HG03095 (cell line): Measurements from ENCODE around the gene SURF1.
"Not testable (repeated sequence)": the region's sequence is repeated elsewhere in the genome, so short reads cannot be mapped to it uniquely, and the experiment has no call there.

Source experiments
- ATAC-seq: cut with Tn5 transposase; IDR thresholded peaks from one replicate; pipeline ENCODE4 v1.9.1; 2021; ENCODE audit warnings: moderate library complexity; ENCODE audit not compliant: unreplicated experiment

SURF1 gene

DNA sequence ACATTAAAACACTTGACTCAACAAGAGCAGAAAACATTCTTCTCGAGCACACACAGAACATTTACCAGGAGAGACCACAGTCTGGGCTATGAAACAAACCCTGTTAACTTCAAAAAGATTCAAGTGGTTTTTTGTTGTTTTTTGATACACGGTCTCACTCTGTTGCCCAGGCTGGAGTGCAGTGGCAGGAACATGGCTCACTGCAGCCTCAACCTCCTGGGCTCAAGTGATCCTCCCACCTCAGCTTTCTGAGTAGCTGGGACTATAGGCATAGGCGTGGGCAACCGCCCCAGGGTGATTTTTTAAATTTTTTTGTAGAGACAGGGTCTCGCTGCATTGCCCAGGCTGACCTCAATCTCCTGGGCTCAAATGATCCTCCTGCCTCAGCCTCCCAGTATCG is 29.3 kb downstream of the SURF1 start:
- not testable (repeated sequence) for ATAC-seq

DNA sequence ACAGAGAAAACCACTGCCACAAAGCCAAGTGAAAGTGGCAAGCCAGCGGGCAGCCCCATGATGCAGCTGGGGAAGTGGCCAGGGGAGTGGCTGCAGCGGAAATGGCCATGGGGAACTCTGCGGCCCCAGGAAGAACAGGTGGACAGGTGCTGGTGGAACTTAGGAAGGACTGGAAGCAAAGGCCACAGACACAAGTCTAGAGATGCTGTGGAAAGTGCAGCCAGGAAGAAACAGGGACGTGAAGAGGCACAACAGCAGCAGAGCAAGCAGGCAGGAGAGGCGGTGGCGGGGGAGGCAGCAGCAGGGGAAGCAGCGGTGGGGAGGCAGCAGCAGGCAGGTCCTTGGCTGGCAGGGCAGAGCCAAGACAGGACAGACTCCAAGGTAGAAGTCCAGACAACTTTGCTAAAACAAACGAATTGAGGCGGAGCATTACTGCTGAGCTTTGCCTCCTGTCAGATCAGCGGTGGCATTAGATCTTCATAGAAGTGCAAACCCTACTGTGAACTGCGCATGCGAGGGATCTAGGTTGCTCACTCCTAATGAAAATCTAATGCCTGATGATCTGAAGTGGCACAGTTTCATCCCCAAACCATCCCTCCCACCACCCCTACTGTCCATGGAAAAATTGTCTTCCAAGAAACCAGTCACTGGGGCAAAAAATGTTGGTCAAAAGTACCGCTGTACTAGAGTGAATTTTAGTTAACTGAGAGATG is 32.1 kb downstream of the SURF1 start:
- no peak for ATAC-seq

DNA sequence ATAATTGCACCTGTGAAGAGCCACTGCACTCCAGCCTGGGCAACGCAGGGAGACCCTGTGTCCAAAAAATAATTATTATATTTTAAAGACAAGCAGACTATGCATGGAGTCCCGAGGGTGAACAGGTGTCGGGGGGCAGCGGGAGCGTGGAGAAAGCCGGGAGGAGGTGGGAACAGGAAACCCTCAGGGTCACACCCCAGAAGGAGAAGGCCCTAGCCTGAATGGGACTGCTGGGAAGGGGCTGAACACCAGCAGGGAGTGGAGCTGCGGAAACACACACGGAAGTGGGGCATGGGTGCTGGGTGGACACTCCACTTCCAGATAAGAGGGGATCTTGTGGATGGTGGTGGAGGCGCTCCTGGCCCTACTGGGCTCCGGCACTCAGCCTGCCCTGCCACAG is 33.1 kb downstream of the SURF1 start:
- no peak for ATAC-seq

DNA sequence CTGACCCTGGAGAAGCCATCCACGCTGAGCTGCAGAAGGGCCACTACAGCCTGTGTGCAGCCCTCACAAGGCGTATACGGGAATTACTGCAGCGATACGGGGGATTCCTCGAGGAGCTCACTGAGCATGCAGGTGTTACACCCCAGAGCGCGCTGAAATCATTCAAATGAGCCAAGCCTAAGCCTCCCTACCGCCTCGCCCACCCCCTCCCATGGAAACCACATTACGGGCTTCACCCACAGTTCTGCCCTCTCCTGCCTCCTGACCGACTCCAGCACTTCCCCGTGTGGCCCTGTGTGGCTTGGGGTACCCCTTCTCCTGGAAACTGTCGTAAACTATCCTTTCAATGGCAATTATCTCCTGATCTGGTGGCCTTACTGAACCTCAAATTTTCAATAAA is 33.6 kb downstream of the SURF1 start:
- no peak for ATAC-seq

DNA sequence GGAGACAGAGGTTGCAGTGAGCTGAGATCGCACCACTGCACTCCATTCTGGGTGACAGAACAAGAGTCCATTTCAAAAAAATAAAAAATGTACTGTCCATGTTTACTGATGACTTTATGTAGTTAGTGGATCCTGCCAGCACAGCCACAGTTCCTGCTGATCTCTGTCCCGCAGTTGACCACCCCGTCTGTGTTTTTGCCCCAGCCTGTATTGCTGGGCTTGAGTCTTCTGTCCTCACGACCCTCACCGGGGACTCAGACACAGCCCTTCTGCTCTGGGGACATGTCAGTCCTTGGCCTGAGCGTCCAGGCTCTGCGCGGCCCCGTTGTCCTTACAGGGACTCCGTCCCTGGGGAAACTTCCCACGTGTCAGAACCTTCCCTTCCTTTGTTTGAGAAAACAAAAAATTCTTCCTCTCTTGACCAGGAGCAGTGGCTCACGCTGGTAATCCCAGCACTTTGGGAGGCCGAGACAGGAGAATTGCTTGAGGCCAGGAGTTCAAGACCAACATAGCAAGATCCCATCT is 34.8 kb downstream of the SURF1 start:
- ATAC-seq: no peak

DNA sequence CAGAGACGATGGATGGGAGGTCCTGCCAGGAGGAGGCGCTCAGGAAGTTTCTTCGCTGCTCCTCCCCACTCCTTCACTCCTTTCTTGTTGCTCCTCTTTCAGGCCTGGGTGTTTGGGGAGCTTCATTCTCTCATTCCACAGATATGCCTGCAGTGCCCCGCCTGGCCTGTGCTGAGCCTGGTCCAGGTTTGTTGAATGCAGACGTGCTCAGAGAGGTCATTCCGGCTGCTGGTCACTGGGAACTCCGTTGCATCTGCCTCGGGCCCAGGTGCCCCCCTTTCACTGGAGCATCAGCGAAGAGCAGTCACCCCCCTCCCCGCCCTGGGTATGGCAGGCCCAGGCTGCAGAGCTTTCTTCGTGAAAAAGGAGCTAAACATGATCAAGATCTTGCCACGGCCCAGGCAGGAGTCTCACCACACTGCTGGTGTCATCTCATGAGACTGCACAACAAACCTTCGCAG is 35.8 kb downstream of the SURF1 start:
- ATAC-seq: no peak

DNA sequence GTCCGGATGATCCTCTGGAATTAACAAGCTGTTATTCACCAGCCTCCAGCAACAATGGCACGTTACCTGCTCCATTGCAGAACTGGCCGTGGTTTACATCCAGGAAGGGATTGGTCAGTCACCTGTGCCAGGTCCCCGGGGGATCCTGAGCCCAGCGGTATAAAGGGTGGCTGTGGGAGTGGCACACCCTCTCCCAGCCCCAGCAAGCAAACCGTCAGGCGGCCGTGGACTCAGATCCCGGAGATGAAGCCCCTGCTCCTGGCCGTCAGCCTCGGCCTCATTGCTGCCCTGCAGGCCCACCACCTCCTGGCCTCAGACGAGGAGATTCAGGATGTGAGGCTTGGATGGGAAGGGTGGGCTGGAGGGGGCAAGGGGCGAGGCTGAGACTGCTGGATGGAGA is 38.7 kb downstream of the SURF1 start:
- ATAC-seq: not testable (repeated sequence)

DNA sequence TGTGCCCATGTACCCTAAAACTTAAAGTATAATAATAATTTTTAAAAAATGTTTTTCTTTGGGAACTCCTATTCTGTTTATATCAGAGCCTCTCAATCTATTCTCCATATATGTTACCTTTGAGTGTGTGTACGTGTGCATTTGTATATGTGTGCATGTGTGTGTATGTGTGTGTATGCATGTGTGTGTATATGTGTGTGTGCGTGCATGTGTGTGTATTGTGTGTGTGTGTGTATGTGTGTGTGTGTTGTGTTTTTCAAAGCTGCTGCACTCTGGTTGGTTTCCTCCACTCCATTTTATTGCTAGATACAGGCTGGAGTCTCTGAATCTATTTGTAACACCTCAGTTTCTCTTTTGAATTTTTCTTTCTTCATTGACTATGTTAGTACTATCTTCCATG is 40.3 kb downstream of the SURF1 start:
- ATAC-seq: no peak

DNA sequence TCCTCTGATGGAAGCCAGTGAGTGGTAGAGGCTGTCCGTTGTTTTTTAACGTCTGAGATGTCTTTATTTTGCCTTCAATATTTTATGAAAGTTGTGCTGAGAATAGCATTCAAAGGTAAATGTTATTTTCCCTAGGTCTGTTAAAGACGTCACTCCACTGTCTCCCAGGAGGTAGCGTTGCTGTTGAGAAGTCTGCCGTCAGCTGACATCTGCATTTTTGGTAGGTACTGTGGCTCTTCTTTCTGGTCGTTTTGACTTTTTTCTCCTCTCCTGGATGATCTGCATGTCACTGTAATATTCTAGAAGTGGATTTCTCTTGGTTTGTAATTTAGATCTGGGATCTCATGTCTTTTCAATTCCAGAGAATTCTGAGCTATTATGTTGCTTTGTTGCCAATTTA is 46.7 kb downstream of the SURF1 start:
- ATAC-seq: no peak

DNA sequence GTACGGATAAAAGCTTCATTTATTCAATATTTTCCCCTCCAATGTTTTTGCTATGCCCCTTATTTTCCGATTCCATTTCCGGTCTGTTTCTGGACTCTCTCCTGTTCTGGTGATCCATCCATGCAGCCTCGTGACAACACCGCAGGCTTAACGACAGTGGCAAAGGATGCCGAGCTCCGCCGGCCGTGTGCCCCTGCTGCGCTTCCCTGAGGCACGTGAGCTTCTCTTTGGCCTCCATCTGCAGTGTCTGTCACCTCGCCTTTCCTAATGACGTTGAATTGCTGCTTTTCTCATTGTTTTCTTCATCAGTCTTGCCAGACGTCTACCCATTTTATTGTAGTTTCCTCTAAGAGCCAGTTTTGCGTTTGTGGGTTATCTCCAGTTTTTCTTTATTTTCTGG is 49.0 kb downstream of the SURF1 start:
- ATAC-seq: no peak

DNA sequence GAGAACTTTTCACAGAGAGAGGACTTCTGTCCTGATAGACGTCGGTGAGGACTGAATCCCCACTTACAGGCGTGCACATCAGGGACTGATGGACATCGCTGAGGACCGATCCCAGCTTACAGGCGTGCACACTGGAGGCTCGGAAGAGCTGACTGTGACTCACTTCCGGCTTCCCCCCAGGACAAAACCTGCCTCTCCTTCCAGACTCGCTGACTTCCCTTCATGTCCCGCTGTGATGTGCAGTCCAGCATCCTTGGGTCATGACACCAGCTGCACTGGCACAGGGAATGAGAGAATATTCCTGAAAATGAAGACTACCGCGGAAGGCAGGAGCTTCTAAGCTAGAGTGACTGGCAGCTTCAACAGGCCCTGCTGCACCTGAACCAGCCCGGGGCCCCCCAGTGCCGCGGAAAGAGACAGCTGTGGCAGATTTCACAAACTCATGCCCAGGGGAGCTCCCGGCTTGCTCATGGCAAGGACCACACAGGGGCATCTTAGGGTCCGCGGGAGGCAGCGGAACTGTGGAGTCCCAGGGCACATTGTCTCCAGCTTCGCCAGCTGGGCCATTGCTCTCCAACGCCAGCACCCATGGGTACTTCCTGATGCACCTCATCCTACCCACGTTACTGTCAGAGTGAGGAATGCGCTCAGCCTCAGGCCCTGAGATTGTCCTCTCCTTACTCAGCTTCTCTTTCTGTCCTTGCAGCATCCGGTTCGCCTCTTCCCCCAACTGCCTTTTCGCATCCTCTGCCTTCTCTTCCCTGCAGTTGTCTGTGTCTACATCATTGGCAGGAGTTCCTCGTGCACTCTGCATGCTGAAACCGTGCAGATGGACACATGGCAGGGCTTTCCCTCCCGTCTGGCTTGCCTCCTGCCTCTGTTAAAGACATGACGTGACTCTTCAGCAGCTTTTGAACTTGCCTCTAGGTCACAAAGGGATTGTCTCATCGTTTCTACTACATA is 49.8 kb downstream of the SURF1 start:
- no peak for ATAC-seq

DNA sequence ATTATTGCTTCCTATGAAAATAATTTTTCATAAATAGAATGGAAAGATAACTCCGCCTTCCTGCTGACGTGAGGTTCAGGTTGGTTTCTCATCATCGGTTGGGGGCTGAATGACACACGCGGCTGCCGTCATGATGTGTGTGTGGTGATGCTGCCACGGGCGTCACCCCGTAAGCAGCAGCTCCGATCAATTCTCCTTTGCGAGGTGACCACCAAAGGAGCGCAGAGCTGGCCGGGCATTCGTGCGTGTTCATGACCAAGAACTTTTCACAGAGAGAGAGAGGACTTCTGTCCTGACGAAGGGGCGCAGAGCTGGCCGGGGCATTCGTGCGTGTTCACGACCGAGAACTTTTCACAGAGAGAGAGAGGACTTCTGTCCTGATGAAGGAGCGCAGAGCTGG is 50.6 kb downstream of the SURF1 start:
- no peak for ATAC-seq

DNA sequence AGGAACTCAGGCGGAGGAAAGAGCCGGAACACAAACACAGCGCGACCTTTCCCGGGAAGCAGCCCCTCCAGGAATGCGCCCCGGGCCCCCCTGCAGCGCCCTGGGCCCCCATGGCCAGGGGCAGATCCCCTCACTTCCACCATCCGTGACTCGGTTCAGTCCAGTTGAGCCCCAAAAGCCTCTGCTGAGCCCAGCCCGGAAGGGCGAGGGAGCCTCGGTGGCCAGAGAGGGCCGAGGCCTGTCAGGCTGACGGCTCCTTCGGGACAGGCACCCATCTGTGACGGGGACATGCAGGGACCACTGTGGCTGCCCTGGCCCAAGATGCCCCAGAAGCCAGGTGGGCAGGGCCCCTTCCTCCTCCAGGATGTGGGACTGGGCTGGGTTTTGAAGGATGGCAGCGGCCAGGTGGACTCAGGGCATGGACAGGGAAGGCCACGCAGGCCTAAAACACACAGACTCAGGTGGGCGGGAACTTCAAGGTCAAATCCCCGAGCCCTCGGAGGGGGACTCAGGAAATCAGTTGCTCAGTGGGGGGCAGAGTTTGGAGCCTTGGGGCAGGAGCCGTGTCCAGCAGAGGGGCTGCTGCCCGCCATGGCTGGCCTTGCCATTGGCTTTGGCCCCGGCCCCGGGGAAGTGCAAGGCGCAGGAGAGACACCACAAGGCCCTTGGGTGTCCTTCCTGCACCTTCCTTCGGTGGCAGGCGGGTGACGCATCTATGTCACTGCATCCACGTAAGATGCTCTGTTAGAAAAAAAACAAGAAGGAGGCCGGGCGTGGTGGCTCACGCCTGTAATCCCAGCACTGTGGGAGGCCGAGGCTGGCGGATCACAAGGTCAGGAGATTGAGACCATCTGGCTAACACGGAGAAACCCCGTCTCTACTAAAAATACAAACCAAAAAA is 51.6 kb downstream of the SURF1 start:
- no peak for ATAC-seq

DNA sequence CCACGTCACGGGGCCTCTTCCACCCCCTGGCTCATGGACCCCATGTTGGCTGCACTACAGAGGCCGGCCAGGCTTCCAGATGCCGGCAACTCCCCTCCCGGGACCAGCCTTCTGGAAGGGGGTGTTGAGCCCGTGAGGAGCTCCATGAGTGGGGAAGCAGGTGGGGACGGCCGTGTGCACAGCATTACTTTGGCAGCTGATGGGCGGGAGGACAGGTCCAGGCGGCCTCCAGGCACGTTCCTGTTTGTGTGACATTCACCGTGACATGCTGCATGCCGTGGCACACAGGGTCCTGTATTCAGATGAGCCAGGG is 52.2 kb downstream of the SURF1 start:
- ATAC-seq: no peak

DNA sequence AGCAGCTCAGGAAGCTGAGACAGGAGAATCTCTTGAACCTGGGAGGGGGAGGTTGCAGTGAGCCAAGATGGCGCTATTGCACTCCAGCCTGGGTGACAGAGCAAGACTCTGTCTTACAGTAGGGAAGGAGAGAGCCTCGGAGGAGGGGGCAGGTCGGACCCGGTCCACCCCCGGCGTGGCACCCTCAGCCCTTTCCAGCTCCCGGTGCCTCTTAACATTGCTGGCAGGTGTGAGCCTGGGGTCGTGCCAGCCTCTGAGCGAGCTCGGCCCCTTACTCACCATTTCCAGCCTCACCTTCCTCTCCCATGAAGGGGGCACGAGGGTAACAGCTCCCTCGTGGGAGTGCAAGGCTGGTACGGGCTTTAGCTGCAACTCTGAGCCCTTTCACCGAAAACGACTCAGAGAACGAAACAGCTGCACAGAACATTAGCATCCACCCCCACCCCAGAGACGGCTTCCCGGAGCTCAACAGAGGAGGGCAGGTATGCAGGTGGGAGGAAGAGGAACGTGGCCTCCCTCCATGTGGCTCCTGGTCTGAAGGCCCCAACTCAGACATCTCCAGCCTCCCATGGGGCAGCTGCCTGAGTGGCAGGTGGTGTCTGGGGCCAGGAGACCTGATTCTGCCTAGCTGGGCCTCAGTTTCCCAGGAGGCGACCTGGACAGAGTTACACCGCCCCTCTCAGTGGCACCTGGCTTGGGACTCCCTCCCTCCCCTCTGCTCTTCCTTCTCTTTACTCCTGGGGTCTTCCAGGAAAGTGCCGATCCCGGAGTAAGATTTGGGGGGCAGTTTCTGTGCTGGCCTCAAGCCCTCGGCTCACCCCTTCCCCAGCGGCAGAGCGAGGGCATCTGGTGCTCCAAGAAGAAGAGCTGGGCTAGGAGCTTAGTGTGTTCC is 52.8 kb downstream of the SURF1 start:
- ATAC-seq: no peak
